Kidney glomerular epithelial cell (primary cell): ENCODE data around the gene ABCA5.

Source experiments
- DNase-seq: peaks from one replicate; lab custom pipeline; 2025; lab: John Stamatoyannopoulos, UW

ABCA5 gene

DNA sequence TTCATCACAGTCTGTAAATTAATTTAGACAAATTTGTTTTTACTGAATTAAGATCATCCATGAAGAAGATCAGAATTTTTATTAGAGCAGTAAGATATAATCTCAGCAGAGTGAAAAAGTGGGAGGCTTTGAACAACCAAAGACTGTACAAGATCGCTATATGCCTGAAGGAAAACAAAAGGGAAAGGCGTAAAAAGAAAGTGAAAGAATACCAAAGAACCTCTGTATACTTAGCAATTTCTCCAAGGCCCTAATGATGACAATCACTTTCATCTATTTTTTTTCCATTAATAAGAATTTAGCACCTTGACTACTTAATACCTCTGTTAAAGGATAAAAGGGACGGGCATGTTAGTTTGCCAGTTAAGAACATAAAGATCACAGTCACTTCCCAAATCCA lies 59.7 kb downstream of the ABCA5 start:
- DNase-seq = no peak

- no peak for DNase-seq
These were observed 61.1 kb downstream of the ABCA5 start for GRCh38 chr17:69265873-69266272.

DNA sequence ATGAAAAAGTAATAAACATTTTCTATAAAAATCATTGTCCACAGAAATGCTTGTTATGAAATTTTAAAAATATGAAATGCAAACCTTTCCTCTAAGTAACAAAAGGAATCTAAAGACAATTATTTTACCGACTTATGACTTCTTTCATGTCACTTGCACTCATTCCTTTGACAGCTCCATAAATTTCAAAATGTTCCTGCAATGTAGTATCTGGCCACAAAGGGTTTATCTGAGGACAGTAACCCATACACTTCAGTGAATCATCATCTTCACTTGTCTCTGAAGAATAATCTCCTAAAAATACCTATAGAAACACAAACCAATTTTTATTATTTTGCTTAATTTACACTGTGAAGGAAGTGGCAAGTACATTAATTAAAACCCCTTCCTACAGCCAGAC lies 72.7 kb downstream of the ABCA5 start:
- no peak for DNase-seq

- DNase-seq = no peak
These were observed 76.3 kb downstream of the ABCA5 start for GRCh38 chr17:69250641-69251040.

GRCh38 chr17:69246726-69247375 lies 80.1 kb downstream of the ABCA5 start:
- peak; percentile 3 for DNase-seq

DNA sequence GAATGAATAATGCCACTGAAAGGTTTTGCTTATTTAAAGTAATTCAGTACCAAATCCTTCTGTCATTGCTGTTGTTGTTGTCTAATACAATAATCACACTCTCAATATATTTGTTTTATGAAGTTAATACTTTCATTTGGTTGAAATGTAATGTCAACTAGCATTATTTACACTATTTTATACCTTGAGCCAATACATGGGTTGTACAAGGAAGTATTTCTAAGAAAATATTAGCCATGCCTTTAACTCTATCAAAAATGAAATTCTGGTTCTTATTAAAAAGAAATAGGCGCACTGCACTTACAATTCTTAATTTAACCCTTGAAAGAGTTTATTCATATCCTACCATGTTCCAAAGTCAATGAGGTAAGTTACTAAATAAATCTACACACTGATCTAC lies 80.7 kb downstream of the ABCA5 start:
- no peak for DNase-seq

GRCh38 chr17:69245617-69246016 lies 81.3 kb downstream of the ABCA5 start:
- no peak for DNase-seq

DNA sequence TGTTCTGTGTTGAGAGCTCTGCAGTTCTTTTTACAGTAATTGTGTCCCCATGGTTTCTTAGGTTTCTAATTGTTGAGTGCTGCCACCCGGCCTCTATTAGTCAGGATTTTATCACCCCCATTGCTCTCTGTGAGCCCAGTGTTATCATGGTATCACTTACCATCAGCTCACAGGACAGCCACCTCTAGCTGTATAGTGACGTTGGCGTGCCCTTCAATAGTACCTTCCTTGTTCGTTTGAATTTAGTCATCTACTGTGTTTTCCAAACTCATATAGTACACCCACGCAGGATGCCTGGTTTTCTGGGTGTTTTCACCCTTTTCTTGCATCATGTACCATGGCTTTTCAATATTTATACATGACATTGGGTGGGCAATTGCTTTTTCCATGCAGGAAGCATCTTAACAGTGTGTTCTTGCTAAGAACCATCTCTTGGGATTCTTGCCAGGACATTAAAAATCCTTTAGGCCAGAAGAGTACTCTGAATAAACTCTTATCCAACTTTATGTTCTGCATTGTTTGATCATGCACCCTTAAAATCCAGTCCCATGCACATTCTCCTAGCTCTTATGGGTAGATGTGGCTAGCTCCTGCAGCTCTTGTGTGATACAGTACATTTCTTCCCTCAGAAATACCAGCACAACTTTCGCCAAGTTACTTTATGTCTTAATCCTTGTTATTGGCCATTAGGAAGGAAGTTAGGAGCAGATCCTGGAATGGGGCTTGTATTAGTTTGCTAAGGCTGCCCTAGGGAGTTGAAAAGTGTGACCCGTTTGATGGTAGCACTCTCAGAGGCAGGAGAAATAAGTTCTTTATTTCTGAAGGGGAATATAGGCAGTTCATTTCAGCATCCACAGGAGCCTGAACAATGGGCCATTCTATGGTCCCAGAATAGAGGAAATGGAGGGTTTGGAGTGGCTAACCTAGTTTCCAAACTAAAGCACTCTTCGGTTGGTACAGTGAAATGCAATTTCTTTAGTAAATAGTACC lies 87.0 kb downstream of the ABCA5 start:
- DNase-seq = no peak

DNA sequence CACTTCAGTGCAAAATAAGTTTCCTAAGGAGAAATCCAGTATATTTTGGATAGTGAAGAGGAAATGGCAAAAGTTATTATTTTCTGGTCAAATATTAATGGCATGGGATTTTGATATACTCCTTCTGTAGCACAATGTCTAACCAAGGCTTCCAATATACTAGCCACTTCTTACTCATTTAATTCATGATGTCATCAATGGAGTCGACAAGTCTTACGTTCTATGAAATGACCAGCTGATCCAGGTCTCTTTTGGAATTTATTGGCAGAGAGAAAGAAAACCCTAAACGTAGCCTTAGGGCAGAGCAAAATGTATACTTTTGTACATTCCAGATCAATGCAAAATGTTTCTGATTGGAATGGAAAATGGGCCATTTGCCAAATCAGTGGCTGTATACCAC lies 90.0 kb downstream of the ABCA5 start:
- no peak for DNase-seq

- DNase-seq = no peak
These were observed 90.5 kb downstream of the ABCA5 start for GRCh38 chr17:69236464-69236863.

GRCh38 chr17:69235338-69236058 lies 91.4 kb downstream of the ABCA5 start:
- DNase-seq = peak; percentile 78

- DNase-seq = no peak
These were observed 94.3 kb downstream of the ABCA5 start for GRCh38 chr17:69232650-69233049.

- DNase-seq = no peak
These were observed 95.4 kb downstream of the ABCA5 start for GRCh38 chr17:69231521-69231920.

GRCh38 chr17:69230939-69231338 lies 96.0 kb downstream of the ABCA5 start:
- no peak for DNase-seq

DNA sequence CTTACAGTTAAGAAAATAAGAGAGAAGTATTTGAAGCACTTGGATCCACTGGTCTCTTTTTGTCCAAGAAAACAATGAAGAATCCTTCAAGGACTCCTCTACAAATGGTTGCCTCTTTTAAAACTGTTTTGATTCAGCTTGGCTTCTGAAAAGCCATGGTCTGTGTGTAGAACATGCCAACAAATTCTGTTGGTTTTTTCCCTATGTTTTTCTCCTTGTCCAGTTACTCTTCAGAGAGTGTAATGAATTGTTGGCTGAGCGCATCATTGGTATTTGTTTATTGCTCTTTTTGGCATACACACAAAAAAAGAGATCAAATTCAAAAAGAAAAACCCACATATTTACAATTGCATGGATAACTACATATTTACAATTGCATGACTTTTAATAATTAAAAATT lies 98.4 kb downstream of the ABCA5 start, which contains the start of gene ABCA10:
ABCA10 (minus strand) TSS at position 249 of the 400 bp plus-strand sequence. CDS start 3,466 bp downstream, outside the sequence.
- no peak for DNase-seq

DNA sequence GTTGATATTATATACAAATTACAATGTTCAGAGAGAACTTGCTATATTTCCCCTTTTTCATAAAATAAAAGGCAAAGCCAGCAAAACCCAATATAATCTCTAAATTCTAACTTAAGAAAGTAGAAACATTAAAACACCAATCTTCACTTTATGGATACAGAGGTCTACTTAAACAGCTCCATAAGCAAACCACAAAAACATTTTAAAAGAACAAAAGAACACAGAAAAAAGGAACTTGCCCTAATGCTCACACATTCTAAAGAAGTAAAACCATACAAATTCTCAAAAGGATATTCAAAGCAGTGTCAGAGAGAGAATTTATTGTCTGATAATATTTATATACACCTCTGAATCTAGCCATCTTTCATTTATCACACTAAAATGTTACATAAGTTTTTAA lies 98.9 kb downstream of the ABCA5 start:
- DNase-seq = no peak

DNA sequence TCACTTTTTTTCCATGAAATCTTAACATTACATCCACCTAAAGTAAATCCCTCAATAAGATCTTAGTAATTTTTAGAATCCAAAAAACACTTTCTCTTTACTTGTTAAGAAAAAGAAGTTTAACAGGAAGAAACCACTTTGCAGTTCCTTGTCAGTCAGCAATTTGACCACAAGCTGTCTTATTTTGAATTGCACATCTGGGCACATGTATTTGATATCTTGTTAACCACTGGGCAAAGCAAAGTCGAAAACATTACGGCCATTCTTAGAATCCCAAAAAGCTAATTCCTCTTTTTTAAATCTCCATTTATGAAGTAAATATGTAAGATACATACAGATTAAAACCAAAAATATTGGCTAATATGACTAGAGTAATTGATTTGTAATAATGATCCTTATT lies 99.4 kb downstream of the ABCA5 start:
- DNase-seq = no peak

- DNase-seq = peak; percentile 49
These were observed 103.1 kb downstream of the ABCA5 start for GRCh38 chr17:69223809-69224208.

DNA sequence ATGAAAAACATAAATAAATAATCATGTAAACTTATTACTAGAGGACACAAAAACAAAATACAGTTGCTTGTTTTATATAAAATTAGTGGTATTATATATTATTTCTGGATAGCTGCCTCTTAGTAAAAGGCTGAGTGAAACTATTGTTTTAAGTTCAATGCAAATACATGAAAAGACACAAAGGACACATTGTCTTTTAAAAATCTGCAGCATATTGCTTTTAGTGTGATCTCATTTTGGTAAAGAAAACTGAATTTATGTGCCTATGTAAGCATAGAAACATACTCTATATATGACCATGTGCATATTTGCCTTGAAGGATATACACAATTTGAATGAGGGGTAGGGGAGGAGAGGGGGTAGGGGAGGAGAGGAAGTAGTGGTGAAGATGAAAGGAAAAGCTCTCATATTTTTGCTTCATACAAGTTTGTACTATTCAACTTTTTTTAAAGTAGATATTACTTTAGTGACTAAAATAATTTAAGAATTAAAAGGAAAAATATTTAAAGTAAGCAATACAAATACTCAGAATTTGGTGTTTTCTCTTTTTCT lies 104.2 kb downstream of the ABCA5 start:
- DNase-seq = no peak

DNA sequence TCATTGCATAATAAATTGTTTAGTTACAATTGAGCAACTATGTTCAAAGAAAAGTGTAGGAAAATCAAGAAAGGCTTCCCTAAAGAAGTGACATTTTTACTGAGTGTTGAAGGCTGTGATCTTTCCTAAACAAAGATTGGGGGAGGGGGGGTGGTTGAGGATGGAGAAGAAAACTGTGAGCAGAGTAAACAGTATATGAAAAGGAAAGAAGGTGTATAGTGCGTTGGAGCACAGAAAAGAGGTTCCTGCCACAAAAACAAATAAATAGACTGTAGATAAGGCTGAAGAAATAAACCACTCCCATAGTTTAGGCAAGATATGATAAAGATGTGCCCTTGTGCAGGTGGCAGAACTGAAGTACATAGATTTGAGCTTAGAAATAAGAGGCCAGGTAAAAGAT lies 106.8 kb downstream of the ABCA5 start:
- no peak for DNase-seq

DNA sequence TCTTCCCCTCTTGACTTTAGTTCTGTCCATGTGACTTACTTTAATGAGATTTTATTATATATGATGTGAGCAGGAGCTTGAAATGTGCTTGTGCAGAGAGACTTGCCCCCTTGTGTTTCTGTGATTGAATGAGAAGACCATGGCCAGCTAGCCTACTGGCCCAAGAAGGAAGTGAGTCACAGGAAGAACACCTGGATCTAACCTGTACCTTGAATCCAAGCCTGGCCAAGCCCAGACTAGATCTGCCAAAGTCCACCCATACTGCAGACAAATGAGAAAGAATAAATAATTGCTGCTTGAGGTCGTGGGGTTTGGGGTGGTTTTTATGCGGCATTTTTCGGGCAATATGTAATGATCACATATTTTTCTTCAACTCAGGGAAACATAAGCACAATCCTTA lies 107.9 kb downstream of the ABCA5 start:
- DNase-seq = no peak
